Measurements from ENCODE around the gene PAEP. TPM values are rescaled to one million over a fixed set of nuclear protein-coding genes. Genes with fewer than 3 reads are reported as not detected.
"Not testable (repeated sequence)": the region's sequence is repeated elsewhere in the genome, so short reads cannot be mapped to it uniquely, and the experiment has no call there.

PAEP gene
- total RNA-seq, 1 donor = not detected

DNA sequence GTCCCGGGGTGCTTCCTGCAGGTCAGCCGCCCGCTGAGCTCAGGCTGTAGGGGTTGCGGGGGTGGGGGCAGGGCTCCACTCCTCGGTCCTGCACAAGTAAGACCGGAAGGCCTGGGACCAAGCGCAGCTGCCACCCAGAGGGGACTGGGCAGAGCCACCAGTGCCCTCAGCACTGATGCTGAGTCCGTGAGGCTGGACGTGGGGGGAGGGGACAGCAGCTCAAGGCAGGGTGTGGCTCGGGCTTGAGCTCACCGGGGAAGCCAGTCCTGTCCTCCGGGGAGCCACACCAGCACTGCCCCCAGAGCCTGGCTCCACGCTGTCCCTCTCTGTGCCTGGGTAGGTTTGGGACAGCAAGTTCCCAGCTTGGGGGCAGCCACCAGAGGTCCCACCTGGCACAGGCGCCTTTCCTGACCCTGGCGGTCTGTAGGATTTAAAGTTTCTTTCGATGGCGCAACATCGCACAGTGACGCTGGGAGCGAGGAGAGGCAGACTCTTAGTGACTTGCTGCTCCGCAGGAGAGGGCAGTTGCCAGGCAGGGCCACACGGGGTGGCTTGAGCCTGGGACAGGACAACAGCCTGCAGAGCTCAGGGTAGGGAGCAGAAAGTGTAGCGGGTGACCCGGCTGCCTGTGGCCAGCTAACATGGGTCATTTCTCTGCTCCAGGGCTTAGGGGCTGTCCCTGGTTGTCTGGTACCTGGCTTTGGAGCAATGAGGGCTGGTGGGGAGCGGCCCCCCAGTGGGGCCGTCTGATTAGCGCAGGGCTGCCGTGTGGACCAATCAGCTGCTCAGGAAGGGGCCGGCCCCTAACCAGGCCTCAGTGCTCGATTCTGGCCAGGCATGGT, 34.6 kb upstream of the PAEP start:
- DNase-seq (ENCODE audit: low read depth) = no peak
- TF ChIP-seq, protein P1, sequence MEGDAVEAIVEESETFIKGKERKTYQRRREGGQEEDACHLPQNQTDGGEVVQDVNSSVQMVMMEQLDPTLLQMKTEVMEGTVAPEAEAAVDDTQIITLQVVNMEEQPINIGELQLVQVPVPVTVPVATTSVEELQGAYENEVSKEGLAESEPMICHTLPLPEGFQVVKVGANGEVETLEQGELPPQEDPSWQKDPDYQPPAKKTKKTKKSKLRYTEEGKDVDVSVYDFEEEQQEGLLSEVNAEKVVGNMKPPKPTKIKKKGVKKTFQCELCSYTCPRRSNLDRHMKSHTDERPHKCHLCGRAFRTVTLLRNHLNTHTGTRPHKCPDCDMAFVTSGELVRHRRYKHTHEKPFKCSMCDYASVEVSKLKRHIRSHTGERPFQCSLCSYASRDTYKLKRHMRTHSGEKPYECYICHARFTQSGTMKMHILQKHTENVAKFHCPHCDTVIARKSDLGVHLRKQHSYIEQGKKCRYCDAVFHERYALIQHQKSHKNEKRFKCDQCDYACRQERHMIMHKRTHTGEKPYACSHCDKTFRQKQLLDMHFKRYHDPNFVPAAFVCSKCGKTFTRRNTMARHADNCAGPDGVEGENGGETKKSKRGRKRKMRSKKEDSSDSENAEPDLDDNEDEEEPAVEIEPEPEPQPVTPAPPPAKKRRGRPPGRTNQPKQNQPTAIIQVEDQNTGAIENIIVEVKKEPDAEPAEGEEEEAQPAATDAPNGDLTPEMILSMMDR (IDR thresholded peaks at IDR 0.05; ENCODE audit: insufficient read depth, low read length) = no peak
- H3K4me3 ChIP-seq (ENCODE audit: low read depth, low read length) = no peak overlapping the region

DNA sequence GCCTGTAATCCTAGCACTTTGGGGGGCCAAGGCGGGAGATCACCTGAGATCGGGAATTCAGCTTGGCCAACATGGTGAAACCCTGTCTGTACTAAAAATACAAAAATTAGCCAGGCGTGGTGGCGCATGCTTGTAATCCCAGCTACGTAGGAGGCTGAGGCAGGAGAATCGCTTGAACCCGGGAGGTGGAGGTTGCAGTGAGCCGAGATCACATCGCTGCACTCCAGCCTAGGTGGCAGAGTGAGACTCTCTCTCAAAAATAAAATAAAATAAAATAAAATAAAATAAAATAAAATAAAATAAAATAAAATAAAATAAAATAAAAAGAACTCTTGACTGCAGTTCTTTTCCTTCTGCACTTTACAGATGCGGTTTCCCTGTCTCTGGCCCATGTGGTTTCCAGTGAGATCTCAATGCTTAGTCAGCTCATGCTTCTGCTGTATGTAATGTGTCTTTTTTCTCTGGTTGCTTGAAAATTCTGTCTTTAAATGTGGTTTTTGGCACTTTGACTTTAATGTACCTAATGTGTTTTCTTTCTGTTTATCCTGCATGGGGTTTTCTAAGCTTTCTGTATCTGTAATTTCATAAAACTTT, 32.6 kb upstream of the PAEP start:
- not testable (repeated sequence) for H3K4me3 ChIP-seq (ENCODE audit: low read depth, low read length)

DNA sequence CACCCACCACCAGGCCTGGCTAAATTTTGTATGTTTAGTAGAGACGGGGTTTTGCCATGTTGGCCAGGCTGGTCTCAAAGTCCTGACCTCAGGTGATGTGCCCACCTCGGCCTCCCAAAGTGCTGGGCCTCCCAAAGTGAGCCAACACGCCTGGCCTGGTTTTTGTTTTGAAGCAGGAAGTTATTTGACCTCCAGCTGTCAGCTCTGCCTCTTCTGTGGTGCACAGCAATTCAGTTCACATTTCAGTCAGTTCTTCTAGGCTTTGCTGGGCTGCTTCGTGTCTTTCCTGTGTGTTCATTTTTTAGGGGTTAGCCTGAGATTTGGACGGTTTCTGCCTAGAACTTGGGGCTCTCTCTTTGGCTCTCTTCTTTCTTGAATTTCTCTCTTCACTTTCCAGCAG, 31.4 kb upstream of the PAEP start:
- TF ChIP-seq, protein P1 (IDR thresholded peaks at IDR 0.05; ENCODE audit: insufficient read depth, low read length) = no peak
- DNase-seq (ENCODE audit: low read depth) = no peak
- H3K4me3 ChIP-seq (ENCODE audit: low read depth, low read length) = no peak overlapping the region

More for the DNA sequence above, 32.6 kb upstream of the PAEP start:
- not testable (repeated sequence) for DNase-seq (ENCODE audit: low read depth)

DNA sequence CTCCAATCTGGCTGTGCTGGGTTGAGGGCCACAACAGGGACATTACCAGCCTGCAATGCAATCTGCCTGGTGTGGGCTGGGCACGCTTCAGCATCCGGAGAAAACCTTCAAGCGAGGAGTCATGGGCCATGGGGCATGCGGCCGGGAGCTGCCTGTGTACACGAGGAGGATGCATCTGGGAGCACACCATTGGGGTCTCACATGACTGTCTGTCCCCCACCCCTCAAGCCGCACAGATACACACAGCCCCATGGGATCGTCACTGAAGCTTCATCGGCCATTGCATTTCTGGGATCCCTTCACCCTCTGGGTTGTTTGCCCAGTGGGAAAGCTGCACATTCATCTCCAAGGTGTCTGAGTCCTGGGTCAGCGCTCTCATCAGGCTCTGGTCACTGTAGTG, 30.5 kb upstream of the PAEP start:
- no peak for DNase-seq (ENCODE audit: low read depth)
- TF ChIP-seq, protein P1 (IDR thresholded peaks at IDR 0.05; ENCODE audit: insufficient read depth, low read length) = no peak
- no peak overlapping the region for H3K4me3 ChIP-seq (ENCODE audit: low read depth, low read length)

DNA sequence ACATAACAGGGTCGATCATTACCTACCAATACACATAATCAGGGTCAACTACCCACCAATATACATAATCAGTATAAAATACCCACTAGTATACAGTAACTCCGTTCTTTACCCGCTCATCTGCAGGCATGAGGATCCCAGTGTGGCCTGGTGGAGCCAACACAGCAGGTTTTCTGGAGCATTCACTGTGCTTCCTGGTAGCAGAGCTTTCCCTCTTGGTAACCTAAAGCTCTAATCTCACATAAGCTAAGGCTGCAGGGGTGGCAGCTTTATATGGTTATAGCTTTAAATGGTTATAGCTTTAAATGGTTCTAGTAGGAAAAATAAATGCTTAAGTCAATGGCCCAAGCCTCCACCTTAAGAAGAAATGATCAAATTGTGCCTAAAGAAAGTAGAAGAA, 28.4 kb upstream of the PAEP start:
- TF ChIP-seq, protein P1 (IDR thresholded peaks at IDR 0.05; ENCODE audit: insufficient read depth, low read length) = no peak
- no peak for DNase-seq (ENCODE audit: low read depth)
- no peak overlapping the region for H3K4me3 ChIP-seq (ENCODE audit: low read depth, low read length)

DNA sequence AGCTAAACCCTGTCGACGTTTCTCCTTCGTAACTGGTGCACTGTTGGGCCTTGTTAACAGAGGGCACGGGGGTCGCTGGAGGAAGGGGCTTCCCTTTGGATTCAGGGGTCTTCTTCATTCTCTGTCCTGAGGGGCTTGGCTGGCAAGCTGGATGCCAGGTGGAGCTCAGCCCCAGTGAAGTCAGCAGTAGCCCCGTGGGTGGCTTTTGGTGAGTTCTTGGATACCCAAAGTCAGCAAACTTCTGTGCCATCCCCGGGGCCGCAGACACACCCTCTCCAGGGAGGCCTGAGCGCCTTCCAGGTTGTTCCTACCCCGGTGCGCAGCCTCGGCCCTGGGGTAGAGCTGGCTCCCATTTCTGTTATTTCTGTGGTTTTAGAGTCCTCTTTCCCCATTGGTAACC, 27.9 kb upstream of the PAEP start:
- TF ChIP-seq, protein P1 (IDR thresholded peaks at IDR 0.05; ENCODE audit: insufficient read depth, low read length) = no peak
- no peak overlapping the region for H3K4me3 ChIP-seq (ENCODE audit: low read depth, low read length)
- no peak for DNase-seq (ENCODE audit: low read depth)

DNA sequence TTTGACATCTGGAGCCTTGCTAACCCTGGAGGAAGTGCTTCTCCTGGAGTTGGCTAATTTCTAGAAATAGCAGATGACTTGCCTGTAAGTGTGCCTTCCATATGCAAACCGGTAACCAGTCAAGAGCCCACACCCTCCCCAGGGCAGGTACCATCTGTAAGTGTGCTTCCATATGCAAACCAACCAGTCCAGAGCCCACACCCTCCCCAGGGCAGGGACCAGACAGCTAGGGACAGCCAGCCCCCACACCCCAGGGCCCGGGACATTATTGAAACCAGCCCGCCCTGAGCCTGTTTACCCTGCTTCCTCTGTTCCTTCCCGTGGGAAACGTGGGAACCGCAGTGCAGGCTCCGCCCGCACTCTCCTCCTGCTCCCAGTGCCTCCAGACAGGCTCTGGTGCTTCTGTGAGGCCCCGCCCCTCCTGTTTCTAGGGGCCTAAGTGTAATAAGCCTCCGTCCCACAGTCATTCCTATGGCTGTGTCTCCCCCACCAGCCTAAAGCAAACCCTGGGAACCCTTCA, 27.3 kb upstream of the PAEP start:
- DNase-seq (ENCODE audit: low read depth); H3K4me3 ChIP-seq (ENCODE audit: low read depth, low read length): not testable (repeated sequence)

DNA sequence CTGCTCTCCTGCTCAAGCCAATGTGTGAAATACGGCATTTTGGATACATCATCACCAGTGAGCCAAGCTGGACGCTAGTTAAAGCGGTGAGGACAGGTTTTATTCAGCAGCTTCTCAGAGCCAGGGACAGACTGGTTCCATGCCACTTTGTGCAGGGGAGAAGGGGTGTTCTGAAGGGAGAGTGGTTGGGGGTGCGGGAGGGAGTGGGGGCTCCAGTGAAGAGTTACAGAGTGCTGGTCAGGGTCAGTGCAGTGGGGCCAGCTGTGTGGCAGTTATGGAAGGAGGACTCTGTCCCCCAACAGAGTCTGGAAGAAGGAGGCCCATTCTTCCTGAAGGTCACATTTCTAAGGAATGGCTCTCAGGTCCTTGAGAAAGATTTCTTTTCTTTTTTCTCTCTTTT, 26.7 kb upstream of the PAEP start:
- DNase-seq (ENCODE audit: low read depth); H3K4me3 ChIP-seq (ENCODE audit: low read depth, low read length): not testable (repeated sequence)

DNA sequence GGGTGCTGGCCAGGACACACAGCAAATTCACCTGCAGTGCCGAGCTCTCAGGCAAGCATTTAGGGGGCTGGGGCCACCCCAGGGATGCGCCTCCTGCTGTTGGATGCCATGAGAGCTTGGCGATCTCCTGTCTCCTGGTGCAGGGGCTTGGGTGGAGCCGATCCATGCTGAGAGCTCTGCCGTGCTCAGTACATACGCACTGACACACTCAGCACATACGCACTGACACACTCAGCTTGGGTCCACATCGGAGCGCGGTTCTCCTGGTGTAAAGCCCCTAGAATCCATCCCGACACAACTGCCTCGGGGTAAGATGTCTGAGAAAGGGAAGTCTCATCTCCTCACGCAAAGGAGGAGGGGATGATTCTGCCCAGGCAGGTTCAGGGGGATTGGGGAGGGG, 25.9 kb upstream of the PAEP start:
- H3K4me3 ChIP-seq (ENCODE audit: low read depth, low read length); DNase-seq (ENCODE audit: low read depth): not testable (repeated sequence)
